Mesothelial cell of epicardium (in vitro differentiated cells): Measurements from ENCODE around the gene URM1. TPM values are rescaled to one million over a fixed set of nuclear protein-coding genes. Genes with fewer than 3 reads are reported as not detected.

Experiments
- DNase-seq, 2 experiments: peaks; one replicate each; pipeline ENCODE4 v3.0.0; 2021; ENCODE audit warnings: low spot score in 2 of 2; ENCODE audit not compliant: unreplicated experiment in 2 of 2
- H3K27ac Mint-ChIP-seq: 2 replicates; pipeline ENCODE4 v1.8.0; 2021; ENCODE audit warnings: mixed read lengths
- H3K27me3 Mint-ChIP-seq: 2 replicates; pipeline ENCODE4 v1.8.0; 2021; ENCODE audit warnings: low read depth, mixed read lengths
- H3K36me3 Mint-ChIP-seq: 2 replicates; pipeline ENCODE4 v1.8.0; 2021; ENCODE audit warnings: mixed read lengths
- H3K4me1 Mint-ChIP-seq: 2 replicates; pipeline ENCODE4 v1.8.0; 2021; ENCODE audit warnings: mixed read lengths
- H3K4me3 Mint-ChIP-seq: 2 replicates; pipeline ENCODE4 v1.8.0; 2021; ENCODE audit warnings: mild to moderate bottlenecking, moderate library complexity, mixed read lengths
- H3K9me3 Mint-ChIP-seq: 2 replicates; pipeline ENCODE4 v1.8.0; 2021; ENCODE audit warnings: mixed read lengths
- CTCF ChIP-seq: fragments of 200-600 bp; sonication (generic); IDR thresholded peaks from one replicate; pipeline ENCODE4 v1.5.0; 2021; ENCODE audit warnings: antibody characterized with exemption; ENCODE audit not compliant: unreplicated experiment
- total RNA-seq: library from RNA; stranded (reverse); gene quantifications from 3 replicates; pipeline ENCODE4 v1.2.1, GENCODE V29; 2021

The URM1 gene
- total RNA-seq, 1 donor from 2014 or later, result 54.9 TPM

- Mint-ChIP-seq H3K9me3 (no peaks in the 10 kb centered on the region), H3K27me3 (no peaks in the 10 kb centered on the region), H3K4me3 (no peak overlapping the region), H3K36me3 (peaks cover 12% of the 10 kb centered on the region), H3K4me1 (no peaks in the 10 kb centered on the region), H3K27ac (no peak overlapping the region)
- TF ChIP-seq CTCF, result no peak
- no peak for DNase-seq
Observed at GRCh38 chr9:128383007-128383753, 12.0 kb downstream of the URM1 start.

DNA sequence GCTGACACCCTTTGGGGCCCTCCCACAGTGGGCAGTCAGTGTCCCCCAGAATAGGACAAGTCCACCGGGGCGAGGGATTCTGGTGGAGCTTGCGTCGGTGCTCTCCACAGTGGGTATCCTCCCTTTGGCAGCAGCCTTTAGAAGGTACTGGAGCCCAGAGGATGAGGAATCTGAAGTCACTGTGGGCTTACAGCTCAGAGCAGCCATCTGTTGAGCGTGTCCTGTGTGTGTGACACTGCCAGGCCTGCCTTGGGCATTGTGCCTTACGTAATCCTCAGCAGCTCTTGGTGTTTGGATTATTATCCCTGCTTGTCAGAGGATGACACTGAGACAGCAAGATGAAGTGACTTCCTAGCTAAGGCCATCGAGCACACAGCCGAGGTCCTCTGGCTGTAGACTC, 12.6 kb downstream of the URM1 start:
- no peak for TF ChIP-seq CTCF
- Mint-ChIP-seq H3K4me3 (no peak overlapping the region), H3K36me3 (peaks cover 9% of the 10 kb centered on the region), H3K27ac (no peak overlapping the region), H3K4me1 (no peaks in the 10 kb centered on the region), H3K9me3 (no peaks in the 10 kb centered on the region), H3K27me3 (no peaks in the 10 kb centered on the region)
- no peak for DNase-seq

DNA sequence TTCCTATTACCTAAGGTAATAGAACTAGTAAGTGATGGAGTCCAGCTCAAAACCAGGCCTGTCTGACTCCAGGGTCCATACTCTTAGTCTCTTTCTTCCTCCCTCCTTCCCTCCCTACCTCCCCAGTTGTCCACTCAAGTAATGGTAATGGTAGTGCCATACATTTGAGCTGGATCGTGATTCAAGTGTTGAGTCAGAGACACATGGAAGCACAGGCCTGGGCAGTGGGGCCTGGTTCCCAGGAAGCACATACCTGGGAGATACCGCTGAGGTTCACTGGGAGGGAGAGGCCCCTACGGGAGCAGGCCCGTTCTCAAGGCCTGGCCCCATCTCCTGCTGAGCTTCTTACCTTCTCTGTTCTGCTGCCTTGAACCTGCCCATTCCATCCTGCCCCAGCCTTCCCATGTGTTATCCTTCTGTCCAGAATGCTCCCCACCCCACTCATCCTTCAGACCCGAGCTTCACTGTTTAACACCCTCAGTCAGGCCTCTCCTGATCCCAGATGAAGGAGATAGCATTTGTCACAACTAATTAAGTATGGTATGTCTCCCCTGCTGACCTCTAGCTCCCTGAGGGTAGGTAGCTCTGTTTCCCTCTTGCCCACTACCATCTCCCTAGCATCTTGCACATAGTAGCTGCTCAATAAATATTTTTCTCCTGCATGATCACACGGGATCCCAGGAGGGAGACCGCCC, 13.8 kb downstream of the URM1 start:
- no peak for DNase-seq
- no peak for TF ChIP-seq CTCF
- H3K36me3 Mint-ChIP-seq, result peaks cover 8% of the 10 kb centered on the region
- H3K27ac Mint-ChIP-seq, result no peak overlapping the region
- H3K4me3 Mint-ChIP-seq, result no peak overlapping the region
- H3K9me3 Mint-ChIP-seq, result no peaks in the 10 kb centered on the region
- peaks cover 5% of the 10 kb centered on the region for H3K27me3 Mint-ChIP-seq
- H3K4me1 Mint-ChIP-seq, result no peaks in the 10 kb centered on the region

DNA sequence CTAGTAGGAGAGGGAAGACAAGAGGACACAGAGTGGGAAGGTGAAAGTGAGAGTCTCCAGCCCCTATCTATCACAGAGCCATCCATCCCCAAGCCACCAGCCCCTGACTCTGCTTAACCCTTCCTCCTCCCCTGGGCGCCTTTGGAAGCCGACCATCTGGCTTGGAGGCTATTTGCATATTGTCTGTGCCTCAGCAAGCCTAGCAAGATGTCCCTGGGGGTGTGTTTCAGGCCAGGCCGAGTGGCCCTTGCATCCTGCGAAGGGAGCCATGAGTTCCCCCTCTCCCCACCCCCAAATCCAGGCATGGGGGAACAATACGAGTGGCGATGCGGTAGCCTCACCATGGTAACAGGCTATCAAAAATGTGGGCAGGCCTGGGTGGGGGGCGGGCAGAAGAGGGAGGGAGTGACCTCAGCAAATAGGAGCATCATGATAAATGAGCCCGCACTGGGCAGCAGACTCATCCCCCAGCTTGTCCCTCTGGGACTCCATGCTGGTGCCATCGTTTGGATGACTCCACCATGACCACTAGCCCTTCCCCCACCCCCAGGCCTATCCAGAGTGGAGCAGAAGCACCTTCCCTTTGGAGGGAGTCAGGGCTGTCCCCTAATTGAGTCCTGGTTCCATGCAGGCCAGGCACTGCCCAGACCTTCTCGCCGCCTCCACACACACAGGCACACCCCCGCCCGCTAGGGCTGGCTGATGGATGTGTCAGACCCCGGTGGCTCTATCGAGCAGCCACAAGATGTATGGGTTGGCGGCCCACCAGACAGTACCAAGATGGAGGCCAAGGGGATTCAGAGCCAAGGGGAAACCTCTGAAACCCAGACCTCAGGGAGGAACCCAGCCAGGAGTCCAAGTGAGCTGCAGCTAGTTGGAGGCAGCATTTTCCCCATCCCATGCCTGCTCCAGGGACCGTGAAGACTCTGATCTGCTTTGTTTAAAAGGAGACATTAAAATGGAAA, 14.6 kb downstream of the URM1 start:
- TF ChIP-seq CTCF, result no peak
- H3K27ac Mint-ChIP-seq, result no peak overlapping the region

GRCh38 chr9:128388150-128388549, 17.0 kb downstream of the URM1 start:
- TF ChIP-seq CTCF, result no peak
- DNase-seq, result no peak
- Mint-ChIP-seq H3K4me1 (peaks cover 4% of the 10 kb centered on the region), H3K27ac (no peak overlapping the region), H3K27me3 (peaks cover 32% of the 10 kb centered on the region), H3K4me3 (no peak overlapping the region), H3K36me3 (peaks cover 16% of the 10 kb centered on the region), H3K9me3 (no peaks in the 10 kb centered on the region)

More for the DNA sequence above, 14.6 kb downstream of the URM1 start:
- no peak for DNase-seq
- no peaks in the 10 kb centered on the region for H3K9me3 Mint-ChIP-seq
- peaks cover 10% of the 10 kb centered on the region for H3K36me3 Mint-ChIP-seq
- no peak overlapping the region for H3K4me3 Mint-ChIP-seq
- H3K27me3 Mint-ChIP-seq, result peaks cover 12% of the 10 kb centered on the region
- no peaks in the 10 kb centered on the region for H3K4me1 Mint-ChIP-seq
